Measurements from ENCODE around the gene F8.

The F8 gene

DNA sequence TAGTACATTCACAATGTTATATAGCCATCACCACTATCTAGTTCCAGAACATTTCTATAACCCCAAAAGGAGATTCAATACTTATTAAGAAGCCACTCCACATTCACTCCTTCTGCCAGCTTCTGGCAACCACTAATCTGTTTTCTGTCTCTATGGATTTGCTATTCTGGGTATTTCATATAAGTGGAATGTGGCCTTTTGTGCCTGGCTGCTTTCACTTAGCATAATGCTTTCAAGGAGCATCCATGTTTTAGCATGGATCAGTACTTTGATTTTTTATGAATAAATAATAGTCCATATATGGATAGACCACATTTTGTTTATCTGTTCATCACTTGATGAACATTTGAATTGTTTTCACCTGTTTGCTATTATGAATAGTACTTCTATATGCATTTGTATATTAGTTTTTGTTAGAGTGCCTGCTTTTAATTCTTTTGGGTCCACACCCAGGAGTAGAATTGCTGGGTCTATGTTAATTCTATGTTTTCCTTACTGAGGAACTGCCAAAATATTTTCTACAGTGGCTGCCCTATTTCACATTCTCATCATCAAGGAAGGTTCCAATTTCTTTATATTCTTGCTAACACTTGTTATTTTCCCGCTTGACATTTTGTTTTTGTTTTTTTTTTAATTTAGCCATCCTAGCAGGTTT is 171.4 kb downstream of the F8 start:
- TF ChIP-seq FOXP2 (optimal IDR thresholded peaks at IDR 0.05; ENCODE audit: borderline replicate concordance, extremely low read depth, extremely low read length, insufficient read depth) (no peak), REST (IDR thresholded peaks at IDR 0.05; ENCODE audit: insufficient read depth in 1 of 2, low read depth in 2 of 2, low read length in 2 of 2) (no peak), SIN3A (IDR thresholded peaks at IDR 0.05; ENCODE audit: borderline replicate concordance, insufficient read depth, low read length) (no peak), POLR2AphosphoS5 (IDR thresholded peaks at IDR 0.05; ENCODE audit: low read depth, low read length) (no peak), TAF1 (IDR thresholded peaks at IDR 0.05; ENCODE audit: borderline replicate concordance, insufficient read depth, low read length) (no peak)

GRCh38 chrX:154840856-154841255 is 181.7 kb downstream of the F8 start:
- TF ChIP-seq TAF1 (IDR thresholded peaks at IDR 0.05; ENCODE audit: borderline replicate concordance, insufficient read depth, low read length) (no peak), REST (IDR thresholded peaks at IDR 0.05; ENCODE audit: insufficient read depth in 1 of 2, low read depth in 2 of 2, low read length in 2 of 2) (no peak)

GRCh38 chrX:154836163-154836562 is 186.4 kb downstream of the F8 start:
- no peak for TF ChIP-seq FOXP2 (optimal IDR thresholded peaks at IDR 0.05; ENCODE audit: borderline replicate concordance, extremely low read depth, extremely low read length, insufficient read depth)
- TF ChIP-seq POLR2AphosphoS5 (IDR thresholded peaks at IDR 0.05; ENCODE audit: low read depth, low read length): no peak
- TF ChIP-seq TAF1 (IDR thresholded peaks at IDR 0.05; ENCODE audit: borderline replicate concordance, insufficient read depth, low read length): no peak
- no peak for TF ChIP-seq SIN3A (IDR thresholded peaks at IDR 0.05; ENCODE audit: borderline replicate concordance, insufficient read depth, low read length)
- no peak for TF ChIP-seq REST (IDR thresholded peaks at IDR 0.05; ENCODE audit: insufficient read depth in 1 of 2, low read depth in 2 of 2, low read length in 2 of 2)

DNA sequence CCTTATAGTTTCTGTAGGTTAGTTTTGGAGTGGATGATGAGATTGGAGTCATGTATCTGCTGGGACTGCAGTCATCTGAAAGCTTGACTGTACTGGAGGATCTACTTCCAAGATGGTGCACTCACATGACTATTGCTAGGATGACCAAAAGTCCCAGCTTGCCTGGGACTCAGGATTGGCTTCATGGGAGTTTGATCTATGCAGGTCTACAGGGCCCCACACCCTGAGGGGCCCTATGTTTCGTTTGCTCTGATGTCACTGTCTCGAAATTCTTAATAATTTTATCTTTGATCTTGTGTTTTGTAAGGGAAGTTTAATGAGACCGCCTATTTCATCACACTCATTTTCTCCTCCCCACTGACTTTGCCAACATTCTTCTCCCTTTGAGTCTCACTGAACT is 188.0 kb downstream of the F8 start, which contains the start of gene SMIM9:
Gene SMIM9 (minus strand): TSS at position 101 of the 400 bp plus-strand sequence. CDS start 3,806 bp downstream, outside the sequence.
- TF ChIP-seq FOXP2 (optimal IDR thresholded peaks at IDR 0.05; ENCODE audit: borderline replicate concordance, extremely low read depth, extremely low read length, insufficient read depth) (no peak), TAF1 (IDR thresholded peaks at IDR 0.05; ENCODE audit: borderline replicate concordance, insufficient read depth, low read length) (no peak), POLR2AphosphoS5 (IDR thresholded peaks at IDR 0.05; ENCODE audit: low read depth, low read length) (no peak), REST (IDR thresholded peaks at IDR 0.05; ENCODE audit: insufficient read depth in 1 of 2, low read depth in 2 of 2, low read length in 2 of 2) (no peak), SIN3A (IDR thresholded peaks at IDR 0.05; ENCODE audit: borderline replicate concordance, insufficient read depth, low read length) (no peak)
